GM23338 (cell line): ENCODE results near the gene STPG4. TPM values are rescaled to one million over a fixed set of nuclear protein-coding genes. Genes with fewer than 3 reads are reported as not detected.

Experiments
- ATAC-seq: fragments of 200-7000 bp; cut with Tn5 transposase; 3 replicates; pipeline ENCODE4 v1.9.1; 2020
- DNase-seq: peaks from one replicate; pipeline ENCODE4 v3.0.0-alpha.2; 2015; ENCODE audit warnings: low spot score
- H2AFZ ChIP-seq: fragments of 200-600 bp; sonication (generic); 2 replicates; pipeline ENCODE4 v1.8.0; 2016; ENCODE audit warnings: antibody characterized with exemption, mild to moderate bottlenecking, moderate library complexity
- H3F3A ChIP-seq: fragments of 200-600 bp; sonication (generic); replicated peaks from 2 replicates; pipeline ENCODE4 v1.8.0; 2017; ENCODE audit warnings: antibody characterized with exemption, mixed run types, low read depth
- H3K27ac ChIP-seq: fragments of 200-600 bp; sonication (generic); 2 replicates; pipeline ENCODE4 v1.6.1; 2016; ENCODE audit warnings: low read depth
- H3K27me3 ChIP-seq: fragments of 200-600 bp; sonication (generic); 2 replicates; pipeline ENCODE4 v1.8.0; 2016; ENCODE audit warnings: mild to moderate bottlenecking, mixed run types, moderate library complexity; ENCODE audit not compliant: insufficient read depth
- H3K36me3 ChIP-seq: fragments of 200-600 bp; sonication (generic); 2 replicates; pipeline ENCODE4 v1.8.0; 2016; ENCODE audit warnings: mild to moderate bottlenecking; ENCODE audit not compliant: insufficient read depth
- H3K4me1 ChIP-seq: fragments of 200-600 bp; sonication (generic); 2 replicates; pipeline ENCODE4 v1.8.0; 2016; ENCODE audit warnings: mild to moderate bottlenecking, moderate library complexity; ENCODE audit not compliant: insufficient read depth
- H3K4me2 ChIP-seq: fragments of 200-600 bp; sonication (generic); 2 replicates; pipeline ENCODE4 v1.7.1; 2017; ENCODE audit warnings: mixed run types
- H3K4me3 ChIP-seq: fragments of 200-600 bp; sonication (generic); 2 replicates; pipeline ENCODE4 v1.6.1; 2016; ENCODE audit warnings: mixed run types
- H3K79me2 ChIP-seq: fragments of 200-600 bp; sonication (generic); replicated peaks from 2 replicates; pipeline ENCODE4 v1.8.0; 2017; ENCODE audit warnings: mild to moderate bottlenecking; ENCODE audit not compliant: insufficient read depth
- H3K9me2 ChIP-seq: fragments of 200-600 bp; sonication (generic); 2 replicates; pipeline ENCODE4 v1.8.0; 2017; ENCODE audit not compliant: insufficient read depth
- H4K20me1 ChIP-seq: fragments of 200-600 bp; sonication (generic); replicated peaks from 2 replicates; pipeline ENCODE4 v1.8.0; 2017; ENCODE audit warnings: mild to moderate bottlenecking; ENCODE audit not compliant: insufficient read depth
- H3K27ac Mint-ChIP-seq: 2 replicates; pipeline ENCODE4 v1.8.0; 2020; ENCODE audit warnings: inconsistent platforms, mild to moderate bottlenecking, moderate library complexity, mixed read lengths
- H3K27me3 Mint-ChIP-seq: 3 replicates; pipeline ENCODE4 v1.8.0; 2022; ENCODE audit warnings: low read depth, mild to moderate bottlenecking, moderate library complexity, mixed read lengths, inconsistent platforms; ENCODE audit not compliant: insufficient read depth, poor library complexity
- H3K36me3 Mint-ChIP-seq: 3 replicates; pipeline ENCODE4 v1.8.0; 2021; ENCODE audit warnings: low read depth, mild to moderate bottlenecking, inconsistent platforms, moderate library complexity, mixed read lengths
- H3K4me1 Mint-ChIP-seq: 3 replicates; pipeline ENCODE4 v1.8.0; 2020; ENCODE audit warnings: mild to moderate bottlenecking, inconsistent platforms, mixed read lengths
- H3K4me3 Mint-ChIP-seq: 3 replicates; pipeline ENCODE4 v1.8.0; 2021; ENCODE audit warnings: moderate library complexity, mild to moderate bottlenecking, inconsistent platforms, mixed read lengths
- H3K9me3 Mint-ChIP-seq: 3 replicates; pipeline ENCODE4 v1.8.0; 2020; ENCODE audit warnings: moderate library complexity, mild to moderate bottlenecking, inconsistent platforms, mixed read lengths
- CREB1 ChIP-seq: fragments of 250-450 bp; sonication (Bioruptor Pico); IDR thresholded peaks from 2 replicates; pipeline ENCODE4 v1.5.0; 2020; ENCODE audit warnings: low read depth, mild to moderate bottlenecking, moderate library complexity
- EZH2 ChIP-seq: fragments of 200-600 bp; sonication (generic); IDR thresholded peaks from one replicate; pipeline ENCODE4 v1.8.0; 2017; ENCODE audit warnings: antibody characterized with exemption, mild to moderate bottlenecking, low read depth; ENCODE audit not compliant: unreplicated experiment
- EZH2phosphoT487 ChIP-seq: fragments of 200-600 bp; sonication (generic); IDR thresholded peaks from one replicate; pipeline ENCODE4 v1.8.1; 2018; ENCODE audit warnings: antibody characterized with exemption; ENCODE audit not compliant: unreplicated experiment
- JUNB ChIP-seq: IDR thresholded peaks from one replicate; pipeline ENCODE4 v1.6.1; 2016; ENCODE audit warnings: antibody characterized with exemption; ENCODE audit not compliant: unreplicated experiment
- NANOG ChIP-seq: IDR thresholded peaks from 2 replicates; pipeline ENCODE4 v1.6.1; 2016; ENCODE audit warnings: antibody characterized with exemption, borderline replicate concordance
- POLR2AphosphoS5 ChIP-seq: IDR thresholded peaks from 2 replicates; pipeline ENCODE4 v1.6.1; 2016; ENCODE audit warnings: antibody characterized with exemption, low read depth
- STAT1 ChIP-seq: IDR thresholded peaks from one replicate; pipeline ENCODE4 v1.6.1; 2016; ENCODE audit warnings: antibody characterized with exemption; ENCODE audit not compliant: unreplicated experiment
- ZNF114 ChIP-seq: fragments of 250-450 bp; sonication (Bioruptor Pico); IDR thresholded peaks from 2 replicates; pipeline ENCODE4 v1.5.0; 2020; ENCODE audit warnings: mild to moderate bottlenecking, moderate library complexity
- ZNF331 ChIP-seq: fragments of 250-450 bp; sonication (Bioruptor Pico); IDR thresholded peaks from 2 replicates; pipeline ENCODE4 v1.5.0; 2020; ENCODE audit warnings: low read depth, mild to moderate bottlenecking, moderate library complexity
- polyA plus RNA-seq: library from polyadenylated mRNA; unstranded; fragments of >200 nt; fragmentation: Nextera tagmentation; extraction: Ambion mirVana; gene quantifications from 2 replicates; pipeline ENCODE4 v1.2.1, GENCODE V29; 2016
- total RNA-seq: library from RNA; depleted of rRNA; stranded (reverse); fragments of >200 nt; shearing (Covaris generic); gene quantifications from 2 replicates; pipeline ENCODE4 v1.2.3, GENCODE V29; 2014
- TF ChIP-seq, protein P1 (sequence below), 2 experiments: fragments of 200-600 bp in 1 of 2; sonication (generic) in 1 of 2; conservative IDR thresholded peaks; 2 replicates each; pipeline versions ENCODE4 v1.5.1 to v1.6.1; 2016 to 2017; ENCODE audit warnings: antibody characterized with exemption in 2 of 2, low read depth in 2 of 2, mild to moderate bottlenecking in 2 of 2, moderate library complexity in 1 of 2
- TF ChIP-seq, protein P2 (sequence below): IDR thresholded peaks from 2 replicates; pipeline ENCODE4 v1.6.1; 2016; ENCODE audit warnings: antibody characterized with exemption
- TF ChIP-seq, protein P3 (sequence below): fragments of 250-450 bp; sonication (Bioruptor Pico); IDR thresholded peaks from 2 replicates; pipeline ENCODE4 v1.5.0; 2020; ENCODE audit warnings: mild to moderate bottlenecking, moderate library complexity
- TF ChIP-seq, protein P4 (sequence below): IDR thresholded peaks from one replicate; pipeline ENCODE4 v1.6.1; 2018; ENCODE audit warnings: antibody characterized with exemption; ENCODE audit not compliant: unreplicated experiment

The STPG4 gene
- total and polyA plus RNA-seq, 2 experiments from 2014 or later, result 0.28 TPM; not detected in 1

DNA sequence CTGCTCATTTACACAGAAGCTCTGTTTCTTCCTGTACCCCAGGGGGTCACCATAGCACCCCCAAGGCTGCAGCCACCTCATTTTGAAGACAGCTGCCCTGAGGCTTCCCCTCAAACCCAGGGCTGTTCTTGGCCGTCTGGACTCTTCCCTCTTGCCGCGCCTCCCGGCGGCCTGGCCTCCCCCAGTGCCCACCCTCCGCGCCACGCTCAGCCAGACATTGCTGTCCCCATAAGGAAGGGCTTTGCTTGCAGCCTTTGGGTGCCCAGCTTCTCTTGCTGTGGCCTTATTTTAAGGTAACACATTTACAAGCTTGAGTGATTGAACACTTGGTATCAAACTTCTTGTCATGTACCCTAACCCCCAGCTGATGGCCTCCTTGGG is 79.0 kb downstream of the STPG4 start:
- Histone ChIP-seq H3K79me2 (no peaks in the 10 kb centered on the region), H3K27me3 (no peaks in the 10 kb centered on the region), H3K4me1 (peaks cover 22% of the 10 kb centered on the region), H3K27ac (no peak overlapping the region), H3F3A (no peaks in the 10 kb centered on the region), H3K36me3 (no peaks in the 10 kb centered on the region), H3K4me2 (peak overlapping the region; percentile 19; the same call in 1 of the 2 replicates), H4K20me1 (no peaks in the 10 kb centered on the region), H3K9me2 (no peaks in the 10 kb centered on the region), H2AFZ (no peak overlapping the region), H3K4me3 (no peak overlapping the region)
- no peak for ATAC-seq
- Mint-ChIP-seq H3K27me3 (peaks cover 23% of the 10 kb centered on the region), H3K4me3 (no peak overlapping the region), H3K4me1 (peaks cover 58% of the 10 kb centered on the region), H3K36me3 (peaks cover 2% of the 10 kb centered on the region; the same call in 2 of the 3 replicates), H3K27ac (peak overlapping the region; percentile 26; the same call in 1 of the 2 replicates), H3K9me3 (no peaks in the 10 kb centered on the region)
- TF ChIP-seq POLR2AphosphoS5 (no peak), NANOG (no peak), ZNF331 (CRISPR knock-in tag) (no peak), JUNB (no peak), STAT1 (no peak), CREB1 (no peak), EZH2phosphoT487 (no peak), EZH2 (no peak), ZNF114 (CRISPR knock-in tag) (no peak)
- TF ChIP-seq, protein P1, sequence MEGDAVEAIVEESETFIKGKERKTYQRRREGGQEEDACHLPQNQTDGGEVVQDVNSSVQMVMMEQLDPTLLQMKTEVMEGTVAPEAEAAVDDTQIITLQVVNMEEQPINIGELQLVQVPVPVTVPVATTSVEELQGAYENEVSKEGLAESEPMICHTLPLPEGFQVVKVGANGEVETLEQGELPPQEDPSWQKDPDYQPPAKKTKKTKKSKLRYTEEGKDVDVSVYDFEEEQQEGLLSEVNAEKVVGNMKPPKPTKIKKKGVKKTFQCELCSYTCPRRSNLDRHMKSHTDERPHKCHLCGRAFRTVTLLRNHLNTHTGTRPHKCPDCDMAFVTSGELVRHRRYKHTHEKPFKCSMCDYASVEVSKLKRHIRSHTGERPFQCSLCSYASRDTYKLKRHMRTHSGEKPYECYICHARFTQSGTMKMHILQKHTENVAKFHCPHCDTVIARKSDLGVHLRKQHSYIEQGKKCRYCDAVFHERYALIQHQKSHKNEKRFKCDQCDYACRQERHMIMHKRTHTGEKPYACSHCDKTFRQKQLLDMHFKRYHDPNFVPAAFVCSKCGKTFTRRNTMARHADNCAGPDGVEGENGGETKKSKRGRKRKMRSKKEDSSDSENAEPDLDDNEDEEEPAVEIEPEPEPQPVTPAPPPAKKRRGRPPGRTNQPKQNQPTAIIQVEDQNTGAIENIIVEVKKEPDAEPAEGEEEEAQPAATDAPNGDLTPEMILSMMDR (conservative IDR thresholded peaks at IDR 0.05; ENCODE audit: low read depth in 2 of 2), result no peak
- TF ChIP-seq, protein P2, sequence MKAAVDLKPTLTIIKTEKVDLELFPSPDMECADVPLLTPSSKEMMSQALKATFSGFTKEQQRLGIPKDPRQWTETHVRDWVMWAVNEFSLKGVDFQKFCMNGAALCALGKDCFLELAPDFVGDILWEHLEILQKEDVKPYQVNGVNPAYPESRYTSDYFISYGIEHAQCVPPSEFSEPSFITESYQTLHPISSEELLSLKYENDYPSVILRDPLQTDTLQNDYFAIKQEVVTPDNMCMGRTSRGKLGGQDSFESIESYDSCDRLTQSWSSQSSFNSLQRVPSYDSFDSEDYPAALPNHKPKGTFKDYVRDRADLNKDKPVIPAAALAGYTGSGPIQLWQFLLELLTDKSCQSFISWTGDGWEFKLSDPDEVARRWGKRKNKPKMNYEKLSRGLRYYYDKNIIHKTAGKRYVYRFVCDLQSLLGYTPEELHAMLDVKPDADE, result no peak
- TF ChIP-seq, protein P3, sequence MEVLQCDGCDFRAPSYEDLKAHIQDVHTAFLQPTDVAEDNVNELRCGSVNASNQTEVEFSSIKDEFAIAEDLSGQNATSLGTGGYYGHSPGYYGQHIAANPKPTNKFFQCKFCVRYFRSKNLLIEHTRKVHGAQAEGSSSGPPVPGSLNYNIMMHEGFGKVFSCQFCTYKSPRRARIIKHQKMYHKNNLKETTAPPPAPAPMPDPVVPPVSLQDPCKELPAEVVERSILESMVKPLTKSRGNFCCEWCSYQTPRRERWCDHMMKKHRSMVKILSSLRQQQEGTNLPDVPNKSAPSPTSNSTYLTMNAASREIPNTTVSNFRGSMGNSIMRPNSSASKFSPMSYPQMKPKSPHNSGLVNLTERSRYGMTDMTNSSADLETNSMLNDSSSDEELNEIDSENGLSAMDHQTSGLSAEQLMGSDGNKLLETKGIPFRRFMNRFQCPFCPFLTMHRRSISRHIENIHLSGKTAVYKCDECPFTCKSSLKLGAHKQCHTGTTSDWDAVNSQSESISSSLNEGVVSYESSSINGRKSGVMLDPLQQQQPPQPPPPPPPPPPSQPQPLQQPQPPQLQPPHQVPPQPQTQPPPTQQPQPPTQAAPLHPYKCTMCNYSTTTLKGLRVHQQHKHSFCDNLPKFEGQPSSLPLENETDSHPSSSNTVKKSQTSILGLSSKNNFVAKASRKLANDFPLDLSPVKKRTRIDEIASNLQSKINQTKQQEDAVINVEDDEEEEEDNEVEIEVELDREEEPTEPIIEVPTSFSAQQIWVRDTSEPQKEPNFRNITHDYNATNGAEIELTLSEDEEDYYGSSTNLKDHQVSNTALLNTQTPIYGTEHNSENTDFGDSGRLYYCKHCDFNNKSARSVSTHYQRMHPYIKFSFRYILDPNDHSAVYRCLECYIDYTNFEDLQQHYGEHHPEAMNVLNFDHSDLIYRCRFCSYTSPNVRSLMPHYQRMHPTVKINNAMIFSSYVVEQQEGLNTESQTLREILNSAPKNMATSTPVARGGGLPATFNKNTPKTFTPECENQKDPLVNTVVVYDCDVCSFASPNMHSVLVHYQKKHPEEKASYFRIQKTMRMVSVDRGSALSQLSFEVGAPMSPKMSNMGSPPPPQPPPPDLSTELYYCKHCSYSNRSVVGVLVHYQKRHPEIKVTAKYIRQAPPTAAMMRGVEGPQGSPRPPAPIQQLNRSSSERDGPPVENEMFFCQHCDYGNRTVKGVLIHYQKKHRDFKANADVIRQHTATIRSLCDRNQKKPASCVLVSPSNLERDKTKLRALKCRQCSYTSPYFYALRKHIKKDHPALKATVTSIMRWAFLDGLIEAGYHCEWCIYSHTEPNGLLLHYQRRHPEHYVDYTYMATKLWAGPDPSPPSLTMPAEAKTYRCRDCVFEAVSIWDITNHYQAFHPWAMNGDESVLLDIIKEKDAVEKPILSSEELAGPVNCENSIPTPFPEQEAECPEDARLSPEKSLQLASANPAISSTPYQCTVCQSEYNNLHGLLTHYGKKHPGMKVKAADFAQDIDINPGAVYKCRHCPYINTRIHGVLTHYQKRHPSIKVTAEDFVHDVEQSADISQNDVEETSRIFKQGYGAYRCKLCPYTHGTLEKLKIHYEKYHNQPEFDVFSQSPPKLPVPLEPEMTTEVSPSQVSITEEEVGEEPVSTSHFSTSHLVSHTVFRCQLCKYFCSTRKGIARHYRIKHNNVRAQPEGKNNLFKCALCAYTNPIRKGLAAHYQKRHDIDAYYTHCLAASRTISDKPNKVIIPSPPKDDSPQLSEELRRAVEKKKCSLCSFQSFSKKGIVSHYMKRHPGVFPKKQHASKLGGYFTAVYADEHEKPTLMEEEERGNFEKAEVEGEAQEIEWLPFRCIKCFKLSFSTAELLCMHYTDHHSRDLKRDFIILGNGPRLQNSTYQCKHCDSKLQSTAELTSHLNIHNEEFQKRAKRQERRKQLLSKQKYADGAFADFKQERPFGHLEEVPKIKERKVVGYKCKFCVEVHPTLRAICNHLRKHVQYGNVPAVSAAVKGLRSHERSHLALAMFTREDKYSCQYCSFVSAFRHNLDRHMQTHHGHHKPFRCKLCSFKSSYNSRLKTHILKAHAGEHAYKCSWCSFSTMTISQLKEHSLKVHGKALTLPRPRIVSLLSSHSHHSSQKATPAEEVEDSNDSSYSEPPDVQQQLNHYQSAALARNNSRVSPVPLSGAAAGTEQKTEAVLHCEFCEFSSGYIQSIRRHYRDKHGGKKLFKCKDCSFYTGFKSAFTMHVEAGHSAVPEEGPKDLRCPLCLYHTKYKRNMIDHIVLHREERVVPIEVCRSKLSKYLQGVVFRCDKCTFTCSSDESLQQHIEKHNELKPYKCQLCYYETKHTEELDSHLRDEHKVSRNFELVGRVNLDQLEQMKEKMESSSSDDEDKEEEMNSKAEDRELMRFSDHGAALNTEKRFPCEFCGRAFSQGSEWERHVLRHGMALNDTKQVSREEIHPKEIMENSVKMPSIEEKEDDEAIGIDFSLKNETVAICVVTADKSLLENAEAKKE (CRISPR knock-in tag), result no peak
- TF ChIP-seq, protein P4, sequence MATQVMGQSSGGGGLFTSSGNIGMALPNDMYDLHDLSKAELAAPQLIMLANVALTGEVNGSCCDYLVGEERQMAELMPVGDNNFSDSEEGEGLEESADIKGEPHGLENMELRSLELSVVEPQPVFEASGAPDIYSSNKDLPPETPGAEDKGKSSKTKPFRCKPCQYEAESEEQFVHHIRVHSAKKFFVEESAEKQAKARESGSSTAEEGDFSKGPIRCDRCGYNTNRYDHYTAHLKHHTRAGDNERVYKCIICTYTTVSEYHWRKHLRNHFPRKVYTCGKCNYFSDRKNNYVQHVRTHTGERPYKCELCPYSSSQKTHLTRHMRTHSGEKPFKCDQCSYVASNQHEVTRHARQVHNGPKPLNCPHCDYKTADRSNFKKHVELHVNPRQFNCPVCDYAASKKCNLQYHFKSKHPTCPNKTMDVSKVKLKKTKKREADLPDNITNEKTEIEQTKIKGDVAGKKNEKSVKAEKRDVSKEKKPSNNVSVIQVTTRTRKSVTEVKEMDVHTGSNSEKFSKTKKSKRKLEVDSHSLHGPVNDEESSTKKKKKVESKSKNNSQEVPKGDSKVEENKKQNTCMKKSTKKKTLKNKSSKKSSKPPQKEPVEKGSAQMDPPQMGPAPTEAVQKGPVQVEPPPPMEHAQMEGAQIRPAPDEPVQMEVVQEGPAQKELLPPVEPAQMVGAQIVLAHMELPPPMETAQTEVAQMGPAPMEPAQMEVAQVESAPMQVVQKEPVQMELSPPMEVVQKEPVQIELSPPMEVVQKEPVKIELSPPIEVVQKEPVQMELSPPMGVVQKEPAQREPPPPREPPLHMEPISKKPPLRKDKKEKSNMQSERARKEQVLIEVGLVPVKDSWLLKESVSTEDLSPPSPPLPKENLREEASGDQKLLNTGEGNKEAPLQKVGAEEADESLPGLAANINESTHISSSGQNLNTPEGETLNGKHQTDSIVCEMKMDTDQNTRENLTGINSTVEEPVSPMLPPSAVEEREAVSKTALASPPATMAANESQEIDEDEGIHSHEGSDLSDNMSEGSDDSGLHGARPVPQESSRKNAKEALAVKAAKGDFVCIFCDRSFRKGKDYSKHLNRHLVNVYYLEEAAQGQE, result no peak
- no peak for DNase-seq
